H9 (cell line): ENCODE measurements around the gene KRTAP6-1. TPM values are rescaled to one million over a fixed set of nuclear protein-coding genes. Genes with fewer than 3 reads are reported as not detected.

Experiments used
- DNase-seq: peaks from one replicate; pipeline ENCODE4 v3.0.0-alpha.2; 2017
- H2AFZ ChIP-seq: one replicate; pipeline ENCODE4 v1.6.1; 2013; ENCODE audit warnings: mild to moderate bottlenecking, low read length, control low read depth, moderate library complexity
- H2AK5ac ChIP-seq: 2 replicates; pipeline ENCODE4 v1.6.1; 2013; ENCODE audit warnings: low read length, control low read depth, mixed read lengths; ENCODE audit not compliant: insufficient read length
- H2BK120ac ChIP-seq: one replicate; pipeline ENCODE4 v1.6.1; 2013; ENCODE audit warnings: low read depth, mild to moderate bottlenecking, low read length, control low read depth, inconsistent platforms; ENCODE audit not compliant: poor library complexity, severe bottlenecking
- H2BK12ac ChIP-seq: 2 replicates; pipeline ENCODE4 v1.6.1; 2013; ENCODE audit warnings: low read length, control low read depth, mixed read lengths, low read depth; ENCODE audit not compliant: insufficient read length
- H2BK15ac ChIP-seq: 2 replicates; pipeline ENCODE4 v1.6.1; 2013; ENCODE audit warnings: low read depth, low read length, control low read depth
- H2BK20ac ChIP-seq: one replicate; pipeline ENCODE4 v1.6.1; 2013; ENCODE audit warnings: low read depth, mild to moderate bottlenecking, low read length, control low read depth, inconsistent platforms; ENCODE audit not compliant: poor library complexity, severe bottlenecking
- H2BK5ac ChIP-seq: 2 replicates; pipeline ENCODE4 v1.6.1; 2013; ENCODE audit warnings: low read length, control low read depth, mixed read lengths; ENCODE audit not compliant: insufficient read length
- H3K14ac ChIP-seq: 2 replicates; pipeline ENCODE4 v1.6.1; 2013; ENCODE audit warnings: low read length, control low read depth; ENCODE audit not compliant: insufficient read depth
- H3K18ac ChIP-seq: 2 replicates; pipeline ENCODE4 v1.6.1; 2013; ENCODE audit warnings: low read depth, mild to moderate bottlenecking, mixed read lengths, low read length, control low read depth; ENCODE audit not compliant: insufficient read length
- H3K23ac ChIP-seq: 2 replicates; pipeline ENCODE4 v1.6.1; 2013; ENCODE audit warnings: low read length, control low read depth, mixed read lengths, low read depth; ENCODE audit not compliant: insufficient read length
- H3K23me2 ChIP-seq: 2 replicates; pipeline ENCODE4 v1.6.1; 2013; ENCODE audit warnings: low read depth, mild to moderate bottlenecking, mixed read lengths, low read length, control low read depth; ENCODE audit not compliant: insufficient read length, poor library complexity, severe bottlenecking
- H3K27ac ChIP-seq: 2 replicates; pipeline ENCODE4 v1.5.1; 2013; ENCODE audit warnings: low read length, control low read depth, mixed read lengths, low read depth; ENCODE audit not compliant: insufficient read length
- H3K27me3 ChIP-seq: 2 replicates; pipeline ENCODE4 v1.6.1; 2013; ENCODE audit warnings: low read length, control low read depth, inconsistent platforms; ENCODE audit not compliant: insufficient read depth
- H3K4ac ChIP-seq: 2 replicates; pipeline ENCODE4 v1.6.1; 2013; ENCODE audit warnings: low read depth, mild to moderate bottlenecking, control low read depth, inconsistent platforms, low read length, moderate library complexity
- H3K4me1 ChIP-seq: 2 replicates; pipeline ENCODE4 v1.6.1; 2013; ENCODE audit warnings: low read length, control low read depth, inconsistent platforms; ENCODE audit not compliant: insufficient read depth
- H3K4me2 ChIP-seq: 2 replicates; pipeline ENCODE4 v1.6.1; 2013; ENCODE audit warnings: low read length, control low read depth, mixed read lengths; ENCODE audit not compliant: insufficient read length, insufficient read depth
- H3K56ac ChIP-seq: 2 replicates; pipeline ENCODE4 v1.6.1; 2013; ENCODE audit warnings: low read depth, mild to moderate bottlenecking, mixed read lengths, low read length, control low read depth; ENCODE audit not compliant: insufficient read length
- H3K79me1 ChIP-seq: 2 replicates; pipeline ENCODE4 v1.6.1; 2013; ENCODE audit warnings: low read depth, mild to moderate bottlenecking, moderate library complexity, low read length, control low read depth, inconsistent platforms; ENCODE audit not compliant: insufficient read depth, poor library complexity, severe bottlenecking
- H3K79me2 ChIP-seq: 2 replicates; pipeline ENCODE4 v1.6.1; 2013; ENCODE audit warnings: low read length, control low read depth, inconsistent platforms; ENCODE audit not compliant: insufficient read depth
- H3K9ac ChIP-seq: 2 replicates; pipeline ENCODE4 v1.6.1; 2013; ENCODE audit warnings: low read length, control low read depth, mixed read lengths; ENCODE audit not compliant: insufficient read length; ENCODE audit errors: extremely low read depth
- H3K9me3 ChIP-seq: one replicate; pipeline ENCODE4 v1.6.1; 2013; ENCODE audit warnings: low read depth, low read length, inconsistent platforms; ENCODE audit not compliant: control insufficient read depth
- H3T11ph ChIP-seq: one replicate; pipeline ENCODE4 v1.6.1; 2013; ENCODE audit warnings: mild to moderate bottlenecking, low read length, control low read depth, inconsistent platforms
- H4K20me1 ChIP-seq: one replicate; pipeline ENCODE4 v1.6.1; 2013; ENCODE audit not compliant: control insufficient read depth, insufficient read length, insufficient read depth
- H4K5ac ChIP-seq: 2 replicates; pipeline ENCODE4 v1.6.1; 2013; ENCODE audit warnings: low read depth, mild to moderate bottlenecking, mixed read lengths, low read length, control low read depth; ENCODE audit not compliant: insufficient read length
- H4K8ac ChIP-seq: replicated peaks from 2 replicates; pipeline ENCODE4 v1.6.1; 2013; ENCODE audit warnings: low read length, control low read depth, mixed read lengths, low read depth; ENCODE audit not compliant: insufficient read length
- H4K91ac ChIP-seq: 2 replicates; pipeline ENCODE4 v1.6.1; 2013; ENCODE audit warnings: low read depth, mild to moderate bottlenecking, moderate library complexity, mixed read lengths, low read length, control low read depth; ENCODE audit not compliant: insufficient read length
- H3K27ac Mint-ChIP-seq, 3 experiments: 2 replicates in 2 of 3; 3 replicates in 1 of 3; pipeline ENCODE4 v1.8.0; 2020 to 2021; ENCODE audit warnings: mixed read lengths in 3 of 3, mild to moderate bottlenecking in 1 of 3, moderate library complexity in 1 of 3
- H3K27me3 Mint-ChIP-seq: 2 replicates; pipeline ENCODE4 v1.8.0; 2021; ENCODE audit warnings: low read depth, mild to moderate bottlenecking, moderate library complexity, mixed read lengths
- H3K36me3 Mint-ChIP-seq, 3 experiments: 2 replicates in 2 of 3; 3 replicates in 1 of 3; pipeline ENCODE4 v1.8.0; 2020 to 2021; ENCODE audit warnings: low read depth in 3 of 3, mixed read lengths in 3 of 3; ENCODE audit not compliant: insufficient read depth in 1 of 3
- H3K4me1 Mint-ChIP-seq, 2 experiments: 2 replicates each; pipeline ENCODE4 v1.8.0; 2020; ENCODE audit warnings: mixed read lengths in 2 of 2
- H3K4me3 Mint-ChIP-seq, 2 experiments: 2 replicates in 1 of 2; 3 replicates in 1 of 2; pipeline ENCODE4 v1.8.0; 2020 to 2021; ENCODE audit warnings: mild to moderate bottlenecking in 2 of 2, mixed read lengths in 2 of 2, moderate library complexity in 1 of 2
- H3K9me3 Mint-ChIP-seq, 2 experiments: 2 replicates in 1 of 2; 3 replicates in 1 of 2; pipeline ENCODE4 v1.8.0; 2020; ENCODE audit warnings: mild to moderate bottlenecking in 2 of 2, mixed read lengths in 2 of 2, moderate library complexity in 1 of 2
- total RNA-seq: library from RNA; stranded (reverse); gene quantifications from 2 replicates; pipeline ENCODE4 v1.2.1, GENCODE V29; 2021
- TF ChIP-seq, protein P1 (sequence below): fragments of 200-600 bp; sonication (generic); conservative IDR thresholded peaks from 3 replicates; pipeline ENCODE4 v1.8.0; 2021; ENCODE audit warnings: antibody characterized with exemption, mild to moderate bottlenecking

The KRTAP6-1 gene
- total RNA-seq, 1 experiment from 2014 or later: not detected

DNA sequence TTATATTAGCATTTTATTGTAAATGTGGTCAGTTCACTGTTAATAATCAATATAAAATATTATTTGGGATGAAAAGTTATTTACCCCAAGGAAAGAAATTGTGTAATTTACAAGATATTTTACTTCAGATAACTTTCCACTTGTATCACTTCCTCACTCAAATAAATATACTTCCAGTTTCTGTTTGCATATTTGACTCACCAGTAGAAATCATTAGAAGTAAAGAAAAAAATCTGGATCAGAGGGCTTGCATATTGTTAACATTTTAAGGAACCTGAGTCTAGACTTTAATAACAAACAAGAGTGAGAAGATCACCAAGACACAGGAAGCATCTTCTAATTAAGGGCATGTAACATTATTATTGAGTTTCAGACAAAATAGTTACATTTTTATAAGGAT is 6.3 kb upstream of the KRTAP6-1 start:
- Histone ChIP-seq H3K4me2 (no peak overlapping the region), H4K8ac (no peak overlapping the region), H2BK20ac (no peak overlapping the region), H2BK5ac (no peak overlapping the region), H3K79me2 (no peaks in the 10 kb centered on the region), H2AK5ac (no peak overlapping the region), H3K18ac (no peak overlapping the region), H3K14ac (no peak overlapping the region), H3K27ac (no peak overlapping the region), H3K4ac (no peak overlapping the region), H2BK15ac (no peak overlapping the region), H3K23ac (no peak overlapping the region), H3K56ac (no peak overlapping the region), H3K4me1 (no peaks in the 10 kb centered on the region), H3K9ac (no peak overlapping the region), H3T11ph (no peak overlapping the region), H4K20me1 (no peaks in the 10 kb centered on the region), H3K79me1 (no peaks in the 10 kb centered on the region), H3K9me3 (no peaks in the 10 kb centered on the region), H2BK12ac (no peak overlapping the region), H3K23me2 (no peaks in the 10 kb centered on the region), H4K5ac (no peak overlapping the region), H3K27me3 (no peaks in the 10 kb centered on the region), H4K91ac (no peak overlapping the region), H2BK120ac (no peak overlapping the region), H2AFZ (no peak overlapping the region)
- Mint-ChIP-seq H3K9me3 (peaks cover 11 to 32% of the 10 kb centered on the region in 2 experiments), H3K27me3 (peaks cover 1% of the 10 kb centered on the region), H3K4me3 (no peak overlapping the region), H3K4me1 (no peaks in the 10 kb centered on the region), H3K27ac (no peak overlapping the region), H3K36me3 (peaks cover 6 to 25% (median 9%) of the 10 kb centered on the region in 3 experiments)
- DNase-seq: no peak
- TF ChIP-seq, protein P1, sequence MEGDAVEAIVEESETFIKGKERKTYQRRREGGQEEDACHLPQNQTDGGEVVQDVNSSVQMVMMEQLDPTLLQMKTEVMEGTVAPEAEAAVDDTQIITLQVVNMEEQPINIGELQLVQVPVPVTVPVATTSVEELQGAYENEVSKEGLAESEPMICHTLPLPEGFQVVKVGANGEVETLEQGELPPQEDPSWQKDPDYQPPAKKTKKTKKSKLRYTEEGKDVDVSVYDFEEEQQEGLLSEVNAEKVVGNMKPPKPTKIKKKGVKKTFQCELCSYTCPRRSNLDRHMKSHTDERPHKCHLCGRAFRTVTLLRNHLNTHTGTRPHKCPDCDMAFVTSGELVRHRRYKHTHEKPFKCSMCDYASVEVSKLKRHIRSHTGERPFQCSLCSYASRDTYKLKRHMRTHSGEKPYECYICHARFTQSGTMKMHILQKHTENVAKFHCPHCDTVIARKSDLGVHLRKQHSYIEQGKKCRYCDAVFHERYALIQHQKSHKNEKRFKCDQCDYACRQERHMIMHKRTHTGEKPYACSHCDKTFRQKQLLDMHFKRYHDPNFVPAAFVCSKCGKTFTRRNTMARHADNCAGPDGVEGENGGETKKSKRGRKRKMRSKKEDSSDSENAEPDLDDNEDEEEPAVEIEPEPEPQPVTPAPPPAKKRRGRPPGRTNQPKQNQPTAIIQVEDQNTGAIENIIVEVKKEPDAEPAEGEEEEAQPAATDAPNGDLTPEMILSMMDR: no peak
